ENCODE results near the gene C20orf173.
"Not testable (repeated sequence)": the region's sequence is repeated elsewhere in the genome, so short reads cannot be mapped to it uniquely, and the experiment has no call there.

The C20orf173 gene

GRCh38 chr20:35562541-35563110 is 33.2 kb upstream of the C20orf173 start:
- H3K36me3 ChIP-seq (ENCODE audit: control insufficient read depth in 1 of 2, insufficient read depth in 2 of 2, low read length in 2 of 2): peaks cover 0 to 3% of the 10 kb centered on the region in 2 donors
- no peaks in the 10 kb centered on the region for H3K27me3 ChIP-seq (ENCODE audit: control insufficient read depth in 1 of 2, insufficient read depth in 2 of 2, low read length in 2 of 2)
- H3K9me3 ChIP-seq (ENCODE audit: control insufficient read depth in 1 of 2, low read length in 2 of 2): no peaks in the 10 kb centered on the region
- no peak overlapping the region for H3K27ac ChIP-seq (ENCODE audit: low read depth, low read length)
- H3K4me1 ChIP-seq (ENCODE audit: control insufficient read depth in 1 of 2, insufficient read depth in 2 of 2, low read length in 2 of 2): peaks cover 8 to 20% of the 10 kb centered on the region in 2 donors
- no peak overlapping the region for H3K9ac ChIP-seq (ENCODE audit: low read depth in 1 of 2, low read length in 2 of 2)
- no peak overlapping the region for H3K4me3 ChIP-seq (ENCODE audit: low read depth in 1 of 2, low read length in 2 of 2)

DNA sequence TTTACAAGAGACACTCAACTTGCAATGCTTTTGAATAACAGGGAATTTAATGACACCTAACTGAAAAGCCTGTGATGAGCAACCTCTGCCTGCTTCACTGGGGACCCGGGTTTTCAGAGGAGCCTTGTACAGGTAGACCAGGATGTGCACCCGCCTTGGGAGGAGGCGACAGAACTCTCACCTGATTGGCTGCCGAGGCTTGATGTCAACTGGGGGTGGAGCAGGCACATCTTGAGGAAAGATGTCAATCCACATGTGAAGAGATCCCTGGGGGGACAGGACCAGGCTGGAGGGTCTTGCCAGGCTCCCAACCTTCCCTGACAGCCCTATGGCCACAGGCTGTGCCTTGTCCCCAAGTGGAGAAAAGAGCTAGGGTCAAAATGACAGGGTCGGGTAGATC is 32.2 kb upstream of the C20orf173 start:
- Histone ChIP-seq H3K36me3 (ENCODE audit: control insufficient read depth in 1 of 2, insufficient read depth in 2 of 2, low read length in 2 of 2) (peaks cover 3 to 12% of the 10 kb centered on the region in 2 donors), H3K9ac (ENCODE audit: low read depth in 1 of 2, low read length in 2 of 2) (no peak overlapping the region), H3K4me3 (ENCODE audit: low read depth in 1 of 2, low read length in 2 of 2) (no peak overlapping the region), H3K27ac (ENCODE audit: low read depth, low read length) (no peak overlapping the region), H3K4me1 (ENCODE audit: control insufficient read depth in 1 of 2, insufficient read depth in 2 of 2, low read length in 2 of 2) (peaks cover 8 to 20% of the 10 kb centered on the region in 2 donors), H3K27me3 (ENCODE audit: control insufficient read depth in 1 of 2, insufficient read depth in 2 of 2, low read length in 2 of 2) (no peaks in the 10 kb centered on the region), H3K9me3 (ENCODE audit: control insufficient read depth in 1 of 2, low read length in 2 of 2) (no peaks in the 10 kb centered on the region)

GRCh38 chr20:35561268-35561667 is 31.8 kb upstream of the C20orf173 start:
- Histone ChIP-seq H3K4me3 (ENCODE audit: low read depth in 1 of 2, low read length in 2 of 2) (no peak overlapping the region), H3K9ac (ENCODE audit: low read depth in 1 of 2, low read length in 2 of 2) (no peak overlapping the region), H3K4me1 (ENCODE audit: control insufficient read depth in 1 of 2, insufficient read depth in 2 of 2, low read length in 2 of 2) (peaks cover 8 to 20% of the 10 kb centered on the region in 2 donors), H3K27me3 (ENCODE audit: control insufficient read depth in 1 of 2, insufficient read depth in 2 of 2, low read length in 2 of 2) (no peaks in the 10 kb centered on the region), H3K36me3 (ENCODE audit: control insufficient read depth in 1 of 2, insufficient read depth in 2 of 2, low read length in 2 of 2) (peaks cover 6 to 16% of the 10 kb centered on the region in 2 donors), H3K9me3 (ENCODE audit: control insufficient read depth in 1 of 2, low read length in 2 of 2) (no peaks in the 10 kb centered on the region), H3K27ac (ENCODE audit: low read depth, low read length) (no peak overlapping the region)

DNA sequence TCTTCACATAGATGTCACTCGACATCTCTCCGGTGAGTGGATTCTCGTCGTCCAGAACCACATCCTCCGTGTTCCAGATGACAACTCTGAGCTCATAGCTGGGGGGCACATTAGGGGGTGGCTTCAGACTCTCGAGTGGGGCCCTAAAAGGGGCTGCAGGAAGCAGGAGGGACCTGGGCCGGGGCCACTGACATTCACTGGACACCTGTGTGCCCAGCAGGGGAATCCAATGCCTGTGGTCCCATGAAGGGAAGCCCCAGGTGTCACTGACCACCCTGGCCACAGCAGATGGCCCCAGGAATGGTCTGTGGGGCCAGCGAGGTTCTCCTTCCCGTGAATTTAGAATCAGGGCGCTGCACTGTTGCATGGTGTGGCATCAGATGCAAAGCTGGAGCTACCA is 31.1 kb upstream of the C20orf173 start:
- H3K27ac ChIP-seq (ENCODE audit: low read depth, low read length): no peak overlapping the region
- no peak overlapping the region for H3K9ac ChIP-seq (ENCODE audit: low read depth in 1 of 2, low read length in 2 of 2)
- no peaks in the 10 kb centered on the region for H3K9me3 ChIP-seq (ENCODE audit: control insufficient read depth in 1 of 2, low read length in 2 of 2)
- no peak overlapping the region for H3K4me3 ChIP-seq (ENCODE audit: low read depth in 1 of 2, low read length in 2 of 2)
- H3K4me1 ChIP-seq (ENCODE audit: control insufficient read depth in 1 of 2, insufficient read depth in 2 of 2, low read length in 2 of 2): peaks cover 8 to 20% of the 10 kb centered on the region in 2 donors
- H3K27me3 ChIP-seq (ENCODE audit: control insufficient read depth in 1 of 2, insufficient read depth in 2 of 2, low read length in 2 of 2): no peaks in the 10 kb centered on the region
- peaks cover 6 to 21% of the 10 kb centered on the region in 2 donors for H3K36me3 ChIP-seq (ENCODE audit: control insufficient read depth in 1 of 2, insufficient read depth in 2 of 2, low read length in 2 of 2)

GRCh38 chr20:35560105-35560511 is 30.7 kb upstream of the C20orf173 start:
- H3K4me3 ChIP-seq (ENCODE audit: low read depth in 1 of 2, low read length in 2 of 2): peak overlapping the region in 1 of 2 donors; percentile 4
- no peak overlapping the region for H3K9ac ChIP-seq (ENCODE audit: low read depth in 1 of 2, low read length in 2 of 2)
- no peaks in the 10 kb centered on the region for H3K27me3 ChIP-seq (ENCODE audit: control insufficient read depth in 1 of 2, insufficient read depth in 2 of 2, low read length in 2 of 2)
- no peaks in the 10 kb centered on the region for H3K9me3 ChIP-seq (ENCODE audit: control insufficient read depth in 1 of 2, low read length in 2 of 2)
- H3K4me1 ChIP-seq (ENCODE audit: control insufficient read depth in 1 of 2, insufficient read depth in 2 of 2, low read length in 2 of 2): peaks cover 8 to 20% of the 10 kb centered on the region in 2 donors
- H3K27ac ChIP-seq (ENCODE audit: low read depth, low read length): no peak overlapping the region
- peaks cover 6 to 25% of the 10 kb centered on the region in 2 donors for H3K36me3 ChIP-seq (ENCODE audit: control insufficient read depth in 1 of 2, insufficient read depth in 2 of 2, low read length in 2 of 2)

DNA sequence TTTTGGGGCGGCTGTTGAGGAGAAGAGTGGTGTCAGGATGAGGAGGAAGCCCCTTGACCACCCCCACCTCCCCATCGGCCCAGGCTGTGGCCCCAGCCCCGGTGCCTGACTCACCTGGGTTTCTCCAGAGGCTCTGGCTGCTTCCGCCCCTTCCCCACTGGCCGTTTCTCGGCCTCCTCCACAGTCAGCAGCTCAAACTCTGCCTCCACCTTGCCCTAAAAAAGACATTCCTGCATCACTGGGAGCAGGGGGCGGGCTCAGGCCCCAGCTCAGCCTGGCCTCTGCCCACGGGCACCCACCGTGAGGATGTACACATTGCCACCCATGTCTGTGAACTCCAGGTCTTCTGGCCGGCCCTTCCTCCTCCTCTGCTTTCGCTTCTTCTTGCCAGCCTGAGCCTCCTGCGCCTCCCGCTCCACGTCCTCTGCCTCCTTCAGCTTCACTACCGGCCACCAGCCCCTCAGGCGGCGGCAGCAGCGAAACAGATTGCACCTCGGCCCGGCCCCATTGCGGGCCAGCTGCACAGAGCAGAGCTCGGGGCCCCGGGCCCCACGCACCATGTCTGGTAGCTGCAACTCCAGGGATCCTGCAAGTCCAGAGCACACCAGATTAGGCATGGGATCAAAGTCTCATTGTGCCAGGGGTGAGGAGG is 29.7 kb upstream of the C20orf173 start:
- no peak overlapping the region for H3K27ac ChIP-seq (ENCODE audit: low read depth, low read length)
- H3K36me3 ChIP-seq (ENCODE audit: control insufficient read depth in 1 of 2, insufficient read depth in 2 of 2, low read length in 2 of 2): peaks cover 15 to 34% of the 10 kb centered on the region in 2 donors
- no peaks in the 10 kb centered on the region for H3K27me3 ChIP-seq (ENCODE audit: control insufficient read depth in 1 of 2, insufficient read depth in 2 of 2, low read length in 2 of 2)
- H3K4me3 ChIP-seq (ENCODE audit: low read depth in 1 of 2, low read length in 2 of 2): peak overlapping the region in 1 of 2 donors; percentile 4
- H3K4me1 ChIP-seq (ENCODE audit: control insufficient read depth in 1 of 2, insufficient read depth in 2 of 2, low read length in 2 of 2): peaks cover 8 to 20% of the 10 kb centered on the region in 2 donors
- no peak overlapping the region for H3K9ac ChIP-seq (ENCODE audit: low read depth in 1 of 2, low read length in 2 of 2)
- H3K9me3 ChIP-seq (ENCODE audit: control insufficient read depth in 1 of 2, low read length in 2 of 2): no peaks in the 10 kb centered on the region

DNA sequence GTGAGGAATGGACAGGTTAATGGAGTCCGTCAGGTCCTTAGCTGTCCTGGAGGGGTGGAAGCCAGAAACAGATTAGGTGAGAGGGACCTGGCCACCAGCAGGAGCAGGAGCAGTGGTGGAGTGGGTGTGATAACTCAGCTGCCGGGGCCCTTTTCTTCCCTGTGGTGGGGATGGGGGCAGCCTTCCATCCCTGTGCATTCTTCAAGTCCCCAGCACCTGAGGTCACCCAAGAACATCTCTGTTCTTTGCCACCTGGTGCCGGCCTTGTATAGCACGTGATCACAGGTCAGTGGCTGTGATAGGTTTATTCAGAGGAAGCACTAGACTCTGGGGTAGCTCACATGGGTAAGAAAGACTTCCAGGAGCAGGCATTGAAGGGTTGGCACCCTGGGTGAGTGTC is 29.0 kb upstream of the C20orf173 start:
- Histone ChIP-seq H3K27ac (ENCODE audit: low read depth, low read length) (no peak overlapping the region), H3K4me3 (ENCODE audit: low read depth in 1 of 2, low read length in 2 of 2) (no peak overlapping the region), H3K27me3 (ENCODE audit: control insufficient read depth in 1 of 2, insufficient read depth in 2 of 2, low read length in 2 of 2) (no peaks in the 10 kb centered on the region), H3K9ac (ENCODE audit: low read depth in 1 of 2, low read length in 2 of 2) (no peak overlapping the region), H3K9me3 (ENCODE audit: control insufficient read depth in 1 of 2, low read length in 2 of 2) (no peaks in the 10 kb centered on the region), H3K4me1 (ENCODE audit: control insufficient read depth in 1 of 2, insufficient read depth in 2 of 2, low read length in 2 of 2) (peaks cover 8 to 20% of the 10 kb centered on the region in 2 donors), H3K36me3 (ENCODE audit: control insufficient read depth in 1 of 2, insufficient read depth in 2 of 2, low read length in 2 of 2) (peaks cover 15 to 41% of the 10 kb centered on the region in 2 donors)

- no peaks in the 10 kb centered on the region for H3K9me3 ChIP-seq (ENCODE audit: control insufficient read depth in 1 of 2, low read length in 2 of 2)
- H3K9ac ChIP-seq (ENCODE audit: low read depth in 1 of 2, low read length in 2 of 2): no peak overlapping the region
- no peak overlapping the region for H3K4me3 ChIP-seq (ENCODE audit: low read depth in 1 of 2, low read length in 2 of 2)
- H3K36me3 ChIP-seq (ENCODE audit: control insufficient read depth in 1 of 2, insufficient read depth in 2 of 2, low read length in 2 of 2): peaks cover 19 to 56% of the 10 kb centered on the region in 2 donors
- H3K4me1 ChIP-seq (ENCODE audit: control insufficient read depth in 1 of 2, insufficient read depth in 2 of 2, low read length in 2 of 2): peaks cover 8 to 20% of the 10 kb centered on the region in 2 donors
- H3K27me3 ChIP-seq (ENCODE audit: control insufficient read depth in 1 of 2, insufficient read depth in 2 of 2, low read length in 2 of 2): no peaks in the 10 kb centered on the region
- H3K27ac ChIP-seq (ENCODE audit: low read depth, low read length): no peak overlapping the region
Observed at GRCh38 chr20:35556871-35557270, 27.4 kb upstream of the C20orf173 start.

DNA sequence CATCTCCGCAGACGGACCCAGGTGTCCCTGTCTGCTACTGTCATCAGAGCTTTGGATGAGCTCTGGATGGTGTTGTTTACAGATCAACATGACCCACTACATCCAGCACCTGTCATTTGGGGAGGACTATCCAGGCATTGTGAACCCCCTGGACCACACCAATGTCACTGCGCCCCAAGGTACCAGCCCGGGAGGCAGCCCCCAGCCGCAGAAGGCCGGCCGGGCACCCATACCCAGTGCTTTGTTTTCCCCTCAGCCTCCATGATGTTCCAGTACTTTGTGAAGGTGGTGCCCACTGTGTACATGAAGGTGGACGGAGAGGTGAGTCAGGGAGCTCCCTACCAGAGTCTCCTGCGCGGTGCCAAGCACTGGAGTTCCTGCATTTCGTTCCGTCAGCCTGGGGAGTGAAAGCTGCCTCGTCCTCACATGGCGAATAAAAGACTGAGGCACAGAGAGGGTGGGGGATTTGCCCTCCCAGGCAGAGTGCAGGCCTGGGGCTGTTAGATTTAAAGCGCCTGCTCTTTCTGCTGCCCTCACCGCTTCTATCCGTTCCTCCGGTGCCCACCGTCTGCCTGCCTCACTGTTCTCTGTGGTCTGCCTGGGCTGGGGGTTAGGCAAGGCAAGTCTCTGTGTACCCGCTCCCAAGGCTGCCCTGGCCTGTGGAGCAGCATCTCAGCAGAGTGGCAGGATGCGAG is 26.6 kb upstream of the C20orf173 start:
- Histone ChIP-seq H3K27ac (ENCODE audit: low read depth, low read length) (no peak overlapping the region), H3K36me3 (ENCODE audit: control insufficient read depth in 1 of 2, insufficient read depth in 2 of 2, low read length in 2 of 2) (peaks cover 19 to 64% of the 10 kb centered on the region in 2 donors), H3K4me3 (ENCODE audit: low read depth in 1 of 2, low read length in 2 of 2) (no peak overlapping the region), H3K4me1 (ENCODE audit: control insufficient read depth in 1 of 2, insufficient read depth in 2 of 2, low read length in 2 of 2) (peaks cover 8 to 16% of the 10 kb centered on the region in 2 donors), H3K27me3 (ENCODE audit: control insufficient read depth in 1 of 2, insufficient read depth in 2 of 2, low read length in 2 of 2) (no peaks in the 10 kb centered on the region), H3K9ac (ENCODE audit: low read depth in 1 of 2, low read length in 2 of 2) (no peak overlapping the region), H3K9me3 (ENCODE audit: control insufficient read depth in 1 of 2, low read length in 2 of 2) (no peaks in the 10 kb centered on the region)

- Histone ChIP-seq H3K4me1 (ENCODE audit: control insufficient read depth in 1 of 2, insufficient read depth in 2 of 2, low read length in 2 of 2) (peaks cover 8 to 15% of the 10 kb centered on the region in 2 donors), H3K36me3 (ENCODE audit: control insufficient read depth in 1 of 2, insufficient read depth in 2 of 2, low read length in 2 of 2) (peaks cover 19 to 69% of the 10 kb centered on the region in 2 donors)
- not testable (repeated sequence) for H3K27me3 ChIP-seq (ENCODE audit: control insufficient read depth in 1 of 2, insufficient read depth in 2 of 2, low read length in 2 of 2); H3K27ac ChIP-seq (ENCODE audit: low read depth, low read length); H3K9ac ChIP-seq (ENCODE audit: low read depth in 1 of 2, low read length in 2 of 2); H3K9me3 ChIP-seq (ENCODE audit: control insufficient read depth in 1 of 2, low read length in 2 of 2); H3K4me3 ChIP-seq (ENCODE audit: low read depth in 1 of 2, low read length in 2 of 2)
Observed at GRCh38 chr20:35555461-35555860, 26.0 kb upstream of the C20orf173 start.
